Mucosa of rectum (tissue), 2 donors: Measurements from ENCODE around the gene IL17RA.

Experiments used
- H3K27ac ChIP-seq, 2 donors: one replicate each; pipeline ENCODE4 v1.7.0; 2013; ENCODE audit warnings: inconsistent platforms in 2 of 2, low read depth in 2 of 2, low read length in 2 of 2
- H3K27me3 ChIP-seq, 2 donors: one replicate each; pipeline ENCODE4 v1.7.0; 2013; ENCODE audit warnings: low read length in 2 of 2; ENCODE audit not compliant: control insufficient read depth in 2 of 2, insufficient read depth in 2 of 2
- H3K36me3 ChIP-seq, 2 donors: one replicate each; pipeline ENCODE4 v1.7.0; 2013; ENCODE audit warnings: low read length in 2 of 2; ENCODE audit not compliant: control insufficient read depth in 2 of 2, insufficient read depth in 2 of 2
- H3K4me1 ChIP-seq, 2 donors: one replicate each; pipeline ENCODE4 v1.7.0; 2013; ENCODE audit warnings: low read length in 2 of 2, mild to moderate bottlenecking in 1 of 2; ENCODE audit not compliant: control insufficient read depth in 2 of 2, insufficient read depth in 2 of 2
- H3K4me3 ChIP-seq, 2 donors: one replicate each; pipeline ENCODE4 v1.7.0; 2013; ENCODE audit warnings: low read length in 2 of 2
- H3K9ac ChIP-seq, 2 donors: one replicate each; pipeline ENCODE4 v1.7.0; 2013; ENCODE audit warnings: low read length in 2 of 2, low read depth in 1 of 2, mild to moderate bottlenecking in 1 of 2
- H3K9me3 ChIP-seq, 2 donors: one replicate each; pipeline ENCODE4 v1.7.0; 2013; ENCODE audit warnings: low read length in 2 of 2; ENCODE audit not compliant: control insufficient read depth in 2 of 2
- donor health status: healthy.
- donor health status: Normal muscosa, but diverticular disease.

The IL17RA gene

GRCh38 chr22:17162731-17163130 is 77.9 kb downstream of the IL17RA start:
- H3K4me3 ChIP-seq = no peak overlapping the region
- no peaks in the 10 kb centered on the region for H3K36me3 ChIP-seq
- peaks cover 3 to 11% of the 10 kb centered on the region in 2 donors for H3K4me1 ChIP-seq
- H3K27me3 ChIP-seq = no peaks in the 10 kb centered on the region
- H3K9ac ChIP-seq = no peak overlapping the region
- H3K27ac ChIP-seq = no peak overlapping the region
- H3K9me3 ChIP-seq = no peaks in the 10 kb centered on the region

GRCh38 chr22:17164392-17165024 is 79.7 kb downstream of the IL17RA start:
- H3K4me3 ChIP-seq = no peak overlapping the region
- no peaks in the 10 kb centered on the region for H3K27me3 ChIP-seq
- H3K9me3 ChIP-seq = no peaks in the 10 kb centered on the region
- no peaks in the 10 kb centered on the region for H3K36me3 ChIP-seq
- H3K4me1 ChIP-seq = peaks cover 0 to 6% of the 10 kb centered on the region in 2 donors
- H3K27ac ChIP-seq = no peak overlapping the region
- no peak overlapping the region for H3K9ac ChIP-seq
